AG08395 (cell line): Measurements from ENCODE around the gene GOLGA8K.
"Not testable (repeated sequence)": the region's sequence is repeated elsewhere in the genome, so short reads cannot be mapped to it uniquely, and the experiment has no call there.

ENCODE experiments used
- DNase-seq: peaks from one replicate; pipeline ENCODE4 v3.0.0; 2012; ENCODE audit warnings: mixed read lengths, low spot score

GOLGA8K gene, protein sequence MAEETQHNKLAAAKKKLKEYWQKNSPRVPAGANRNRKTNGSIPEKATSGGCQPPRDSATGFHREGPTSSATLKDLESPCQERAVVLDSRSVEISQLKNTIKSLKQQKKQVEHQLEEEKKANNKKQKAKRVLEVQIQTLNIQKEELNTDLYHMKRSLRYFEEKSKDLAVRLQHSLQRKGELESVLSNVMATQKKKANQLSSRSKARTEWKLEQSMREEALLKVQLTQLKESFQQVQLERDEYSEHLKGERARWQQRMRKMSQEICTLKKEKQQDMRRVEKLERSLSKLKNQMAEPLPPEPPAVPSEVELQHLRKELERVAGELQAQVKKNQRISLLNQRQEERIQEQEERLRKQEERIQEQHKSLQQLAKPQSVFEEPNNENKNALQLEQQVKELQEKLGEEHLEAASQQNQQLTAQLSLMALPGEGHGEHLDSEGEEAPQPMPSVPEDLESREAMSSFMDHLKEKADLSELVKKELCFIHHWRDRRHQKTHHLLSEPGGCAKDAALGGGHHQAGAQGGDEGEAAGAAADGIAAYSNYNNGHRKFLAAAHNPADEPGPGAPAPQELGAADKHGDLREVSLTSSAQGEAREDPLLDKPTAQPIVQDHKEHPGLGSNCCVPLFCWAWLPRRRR

GRCh38 chr15:32403192-32403591, at the start of gene GOLGA8K:
Gene GOLGA8K, minus strand, starts transcription at chr15:32403292. Its CDS starts 98 bp downstream, at chr15:32403194.
- DNase-seq, result not testable (repeated sequence)

DNA sequence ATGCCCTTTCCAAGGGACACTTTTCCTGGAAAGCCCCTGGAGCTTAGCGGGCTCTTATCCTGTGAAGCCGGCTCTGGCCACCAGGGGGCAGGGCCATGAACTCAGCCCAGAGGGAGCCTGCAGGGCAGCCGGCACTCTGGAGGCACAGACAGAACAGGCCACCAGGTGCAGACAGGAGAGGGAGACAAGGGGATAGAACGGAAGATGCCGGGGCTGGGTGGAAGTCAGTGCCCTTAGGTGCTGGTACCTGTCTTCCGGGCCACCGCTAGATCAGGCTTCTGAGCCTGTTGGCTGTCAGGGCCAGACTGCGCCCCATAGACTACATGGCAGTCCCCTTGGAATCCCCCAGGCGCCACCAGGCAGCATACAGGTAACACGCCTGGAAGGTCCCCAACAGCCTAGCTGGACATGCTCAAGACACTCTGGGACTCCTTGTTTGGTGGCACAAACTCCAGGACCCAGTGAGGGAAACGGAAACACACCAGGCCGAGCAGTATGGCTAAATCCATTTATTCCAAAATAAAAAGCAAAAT, 37.4 kb upstream of the GOLGA8K start:
- not testable (repeated sequence) for DNase-seq

DNA sequence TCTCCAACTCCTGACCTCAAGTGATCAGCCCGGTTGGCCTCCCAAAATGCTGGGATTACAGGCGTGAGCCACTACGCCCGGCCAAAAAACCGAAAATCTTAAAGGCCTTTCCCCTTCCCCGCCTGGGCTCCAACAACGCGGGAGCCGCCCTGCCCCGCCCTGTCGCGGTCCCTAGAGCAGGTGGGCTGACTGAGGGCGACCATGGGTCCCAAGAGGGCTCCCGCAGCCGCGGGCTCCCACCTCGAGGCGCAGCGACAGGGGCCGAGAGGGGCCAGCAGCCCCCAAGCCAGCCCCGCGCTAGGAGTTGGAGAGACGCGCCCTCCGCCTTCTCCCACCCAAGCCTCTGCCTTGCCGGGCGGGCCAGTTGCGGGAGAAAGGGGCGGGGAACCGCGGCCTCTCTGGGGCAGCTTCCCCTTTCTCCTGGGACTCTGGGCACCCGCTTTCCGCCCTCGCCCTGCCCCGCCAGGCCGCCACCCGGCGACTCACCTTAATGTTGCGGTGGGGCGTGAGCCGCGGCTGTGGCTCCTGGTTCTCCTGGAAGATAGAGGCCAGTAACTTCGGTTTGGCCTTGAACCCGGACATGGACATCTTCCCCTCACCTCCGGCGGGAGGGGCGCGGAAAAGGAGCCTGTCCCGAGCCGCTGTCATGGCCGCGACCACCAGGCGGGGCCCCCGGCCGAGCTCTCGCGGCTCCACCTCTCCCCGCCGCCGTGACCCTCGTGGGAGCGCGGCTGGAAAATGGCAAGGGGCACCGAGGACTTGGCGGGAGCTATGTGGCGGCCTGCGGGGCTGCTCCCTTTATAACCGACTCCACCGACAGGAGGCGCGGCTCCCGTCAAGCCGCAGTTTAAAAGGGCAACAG, 31.2 kb upstream of the GOLGA8K start:
- not testable (repeated sequence) for DNase-seq

DNA sequence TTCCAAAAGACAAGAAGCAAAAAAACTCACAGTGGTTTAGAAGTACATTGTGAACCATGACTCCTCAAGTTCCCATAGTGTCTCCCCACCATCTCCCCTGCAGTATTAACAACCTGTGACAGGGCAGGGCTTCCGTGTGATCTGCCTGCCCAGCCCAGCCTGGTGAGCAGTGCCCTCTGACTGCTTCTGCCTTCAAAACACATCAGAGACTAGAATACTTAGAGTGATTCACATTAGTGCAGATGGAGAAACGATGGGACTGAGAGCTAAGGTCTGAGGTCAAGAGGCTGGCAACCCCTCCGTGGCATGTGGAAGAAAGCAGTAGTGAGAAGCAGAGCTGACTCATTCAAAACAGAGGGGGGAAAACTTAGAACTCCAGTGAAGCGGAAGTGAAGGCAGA, 24.5 kb upstream of the GOLGA8K start:
- not testable (repeated sequence) for DNase-seq

DNA sequence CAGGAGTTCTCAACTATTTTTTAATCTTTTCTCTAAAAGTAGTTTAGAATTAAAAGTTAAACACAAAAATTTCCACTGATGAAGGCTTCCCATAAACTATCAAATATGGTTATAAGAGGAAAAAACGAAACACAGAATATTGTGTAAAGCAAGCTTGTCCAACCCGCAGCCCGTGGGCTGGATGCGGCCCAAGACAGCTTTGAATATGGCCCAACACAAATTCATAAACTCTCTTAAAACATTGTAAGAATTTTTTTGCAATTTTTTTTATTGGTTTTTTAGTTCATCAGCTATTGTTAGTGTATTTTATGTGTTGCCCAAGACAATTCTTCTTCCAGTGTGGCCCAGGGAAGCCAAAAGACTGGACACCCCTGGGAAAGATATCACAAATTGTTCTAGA, 23.4 kb upstream of the GOLGA8K start:
- DNase-seq, result not testable (repeated sequence)

DNA sequence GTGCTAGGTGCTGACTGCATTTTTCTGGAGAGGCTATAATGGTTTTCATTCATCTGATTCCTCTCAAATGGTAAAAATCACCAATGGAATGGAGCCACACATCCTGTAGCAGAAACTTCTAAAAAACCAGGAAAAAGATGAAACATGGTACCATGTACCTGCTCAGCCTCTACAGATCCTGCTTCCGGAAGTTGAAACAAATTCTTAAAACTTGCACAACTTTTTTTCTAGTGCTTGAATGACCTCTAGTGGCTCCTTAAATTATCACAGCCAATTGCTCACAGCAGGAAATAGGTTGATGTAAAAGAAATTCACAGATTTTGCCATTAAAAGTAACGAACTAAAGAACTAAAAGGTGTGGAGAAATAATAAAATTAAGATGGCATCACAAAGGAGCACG, 4.8 kb upstream of the GOLGA8K start:
- not testable (repeated sequence) for DNase-seq

DNA sequence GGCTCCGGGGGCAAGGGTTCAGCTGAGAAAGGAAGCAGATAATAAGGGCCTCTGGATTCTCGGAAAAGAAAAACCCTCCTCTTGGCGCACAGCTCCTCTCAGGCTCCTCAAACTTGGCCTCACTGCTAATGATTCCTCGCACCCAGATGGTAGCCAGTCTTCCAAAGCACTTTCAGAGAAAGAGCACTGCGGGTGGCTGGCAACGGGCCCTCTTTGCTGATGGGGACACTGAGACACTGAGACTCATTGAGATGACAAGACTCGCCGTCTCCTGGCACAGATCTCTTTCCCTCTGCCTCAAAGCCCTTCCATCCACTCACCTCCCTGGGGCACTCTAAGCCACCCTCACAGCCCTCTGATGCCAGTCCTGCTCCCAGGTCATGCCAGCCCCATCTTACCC, 6.6 kb downstream of the GOLGA8K start:
- DNase-seq, result not testable (repeated sequence)

DNA sequence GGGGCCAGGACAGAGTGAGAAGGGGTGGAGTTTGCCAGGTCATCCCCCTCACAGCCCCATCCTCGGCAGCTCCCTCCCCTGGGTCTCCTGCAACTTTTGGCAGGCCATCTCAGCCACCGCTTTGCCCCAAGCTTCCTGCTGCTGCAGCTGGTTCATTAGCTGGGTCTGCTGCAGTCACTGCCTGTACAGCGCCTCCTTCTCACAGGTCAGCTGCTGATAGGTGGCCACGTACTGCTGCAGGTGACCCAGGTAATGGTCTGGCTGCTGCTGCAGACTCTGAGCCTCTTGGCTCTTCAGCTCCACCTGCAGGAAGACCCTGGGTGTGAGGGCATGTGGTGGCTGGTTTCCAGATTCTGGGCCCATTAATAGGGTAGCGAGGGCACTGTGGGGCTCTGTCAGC, 8.3 kb downstream of the GOLGA8K start:
- DNase-seq, result not testable (repeated sequence)

GRCh38 chr15:32388050-32388648, 14.9 kb downstream of the GOLGA8K start:
- DNase-seq, result not testable (repeated sequence)

- DNase-seq, result not testable (repeated sequence)
These were observed 17.1 kb downstream of the GOLGA8K start for GRCh38 chr15:32385823-32386495.

DNA sequence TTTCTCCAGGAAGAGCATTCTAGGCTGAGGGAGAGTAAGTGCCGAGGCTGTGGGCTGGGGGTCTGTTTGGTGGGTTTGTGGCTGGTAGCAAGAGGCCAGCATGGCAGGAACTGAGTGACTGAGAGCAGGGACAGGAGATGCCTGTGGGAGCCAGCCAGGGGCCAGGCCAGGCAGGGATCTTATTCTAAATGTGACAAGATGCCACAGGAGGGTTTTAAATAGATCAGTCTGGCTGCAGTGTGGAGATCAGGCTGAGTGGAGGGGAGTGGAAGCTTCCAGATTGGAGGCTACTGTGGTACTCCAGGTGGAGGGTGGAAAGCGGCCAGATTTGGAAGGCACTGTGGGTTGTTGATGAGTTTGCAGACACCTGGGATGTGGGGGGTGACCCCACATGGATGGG, 28.9 kb downstream of the GOLGA8K start:
- not testable (repeated sequence) for DNase-seq

- not testable (repeated sequence) for DNase-seq
These were observed 29.4 kb downstream of the GOLGA8K start for GRCh38 chr15:32373707-32374106.

- not testable (repeated sequence) for DNase-seq
These were observed 31.0 kb downstream of the GOLGA8K start for GRCh38 chr15:32372075-32372474.

DNA sequence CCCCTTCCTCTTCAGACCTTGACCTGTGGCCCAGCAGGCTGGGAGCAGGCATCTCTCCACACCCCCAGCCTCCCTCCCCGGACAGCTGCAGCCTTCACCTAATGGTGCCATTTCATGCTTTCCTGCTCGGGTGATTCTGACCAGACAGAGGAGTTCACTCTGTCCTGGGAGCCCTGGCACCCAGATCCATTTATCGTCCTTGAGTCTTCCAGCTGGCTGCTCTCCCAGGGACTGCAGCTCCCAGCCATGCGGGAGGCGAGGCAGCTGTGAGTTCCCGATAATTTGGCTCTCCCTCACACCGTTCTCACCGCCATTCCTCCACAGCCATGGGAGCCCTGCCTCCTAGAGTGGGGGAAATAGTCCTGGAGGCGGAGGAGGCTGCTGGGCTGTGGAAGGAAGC, 32.6 kb downstream of the GOLGA8K start:
- not testable (repeated sequence) for DNase-seq

DNA sequence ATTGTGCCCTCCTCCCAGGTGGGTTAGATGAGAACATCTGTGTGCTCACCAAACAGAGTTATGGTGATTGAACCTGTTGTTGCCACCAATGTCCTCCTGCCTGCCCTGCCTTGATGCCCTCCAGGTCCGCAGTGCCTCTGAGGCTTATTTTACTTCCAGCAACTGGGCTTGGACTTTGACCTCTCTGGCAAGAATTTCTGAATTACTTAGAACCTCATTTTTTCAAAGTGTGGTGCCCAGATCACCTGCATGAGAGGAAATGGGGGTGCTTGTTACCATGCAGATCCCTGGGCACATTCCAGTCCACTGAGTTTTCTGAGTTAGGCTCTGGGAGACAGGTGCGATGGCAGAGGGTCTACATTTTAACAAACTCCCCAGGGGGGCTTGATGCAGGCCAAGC, 33.0 kb downstream of the GOLGA8K start:
- not testable (repeated sequence) for DNase-seq

- DNase-seq, result not testable (repeated sequence)
These were observed 36.6 kb downstream of the GOLGA8K start for GRCh38 chr15:32366492-32366891.

GRCh38 chr15:32365955-32366354, 37.1 kb downstream of the GOLGA8K start:
- DNase-seq, result not testable (repeated sequence)

DNA sequence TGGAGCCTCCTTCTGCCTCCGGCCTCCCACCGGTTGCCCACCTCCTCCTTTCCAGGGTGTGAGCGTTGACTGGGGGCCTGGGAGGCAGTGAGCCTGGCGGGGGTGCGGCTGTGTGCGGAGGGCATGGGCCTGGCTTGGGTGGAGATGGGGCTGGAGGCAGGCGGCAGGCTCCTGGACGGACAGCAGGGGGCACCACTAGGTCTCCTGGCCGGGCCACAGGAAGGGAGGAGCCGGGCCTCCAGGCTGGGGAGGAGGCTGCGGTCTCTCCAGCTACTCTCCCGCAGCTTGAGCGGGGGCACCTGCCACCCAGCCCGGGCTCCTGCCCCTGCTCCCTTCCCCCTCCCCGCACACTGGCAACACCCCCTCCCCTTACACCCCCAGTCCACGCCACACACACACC, 38.1 kb downstream of the GOLGA8K start:
- not testable (repeated sequence) for DNase-seq

DNA sequence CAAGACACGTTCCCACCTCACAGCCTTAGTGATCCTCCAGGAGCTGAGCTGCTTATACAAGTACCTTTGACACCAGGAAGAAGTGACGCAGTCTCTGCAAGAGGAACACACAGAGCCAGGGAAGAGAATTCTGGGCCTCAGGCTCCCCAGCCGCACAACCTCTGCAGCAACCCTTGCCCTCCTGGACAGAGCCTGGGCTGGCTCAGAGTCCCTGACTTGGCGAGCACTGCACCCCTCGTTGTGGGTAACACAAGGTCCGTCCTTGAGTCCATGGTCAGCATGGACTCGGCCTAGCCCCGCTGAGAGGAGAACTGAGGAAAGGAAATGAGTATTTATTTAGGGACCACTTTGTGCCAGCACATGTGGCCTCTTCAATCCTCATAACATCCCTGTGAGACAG, 39.6 kb downstream of the GOLGA8K start:
- DNase-seq, result not testable (repeated sequence)

GRCh38 chr15:32361662-32362061, 41.4 kb downstream of the GOLGA8K start:
- not testable (repeated sequence) for DNase-seq

DNA sequence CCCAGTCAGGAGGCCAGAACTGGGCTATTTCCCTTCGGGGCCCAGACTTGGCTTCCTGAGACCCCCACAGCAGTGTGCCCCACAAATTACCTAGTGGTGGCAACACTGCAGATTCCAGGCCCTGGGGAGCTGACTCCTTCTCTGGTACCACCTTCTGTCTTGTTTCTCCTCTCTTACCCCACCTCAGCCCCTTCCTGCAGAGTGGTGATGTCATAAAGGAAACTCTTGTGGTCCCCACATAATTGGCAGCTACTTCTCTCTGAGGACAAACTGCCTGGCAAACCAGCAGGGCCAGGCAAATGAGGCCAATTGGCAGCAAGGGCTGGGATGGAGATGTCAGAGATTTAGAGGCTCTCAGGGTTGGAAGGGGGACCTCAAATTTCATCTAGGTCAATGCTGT, 44.6 kb downstream of the GOLGA8K start:
- DNase-seq, result not testable (repeated sequence)
